GM18909 (cell line): Measurements from ENCODE around the gene SEMA5A.

Experiments used
- ATAC-seq: cut with Tn5 transposase; IDR thresholded peaks from one replicate; pipeline ENCODE4 v1.9.1; 2021; ENCODE audit warnings: mild to moderate bottlenecking; ENCODE audit not compliant: unreplicated experiment, poor library complexity

Gene SEMA5A

GRCh38 chr5:9453480-9454011 lies 92.3 kb downstream of the SEMA5A start:
- no peak for ATAC-seq

GRCh38 chr5:9452181-9452580 lies 93.7 kb downstream of the SEMA5A start:
- ATAC-seq, result no peak

- no peak for ATAC-seq
Measured at GRCh38 chr5:9451037-9451436, 94.8 kb downstream of the SEMA5A start.

- ATAC-seq, result no peak
Measured at GRCh38 chr5:9447691-9448090, 98.2 kb downstream of the SEMA5A start.

GRCh38 chr5:9445826-9446388 lies 100.0 kb downstream of the SEMA5A start:
- no peak for ATAC-seq

- ATAC-seq, result no peak
Measured at GRCh38 chr5:9444346-9444745, 101.5 kb downstream of the SEMA5A start.

- ATAC-seq, result no peak
Measured at GRCh38 chr5:9441610-9442009, 104.3 kb downstream of the SEMA5A start.

GRCh38 chr5:9440517-9440916 lies 105.4 kb downstream of the SEMA5A start:
- no peak for ATAC-seq

GRCh38 chr5:9439531-9440292 lies 106.2 kb downstream of the SEMA5A start:
- ATAC-seq, result no peak

GRCh38 chr5:9438596-9439354 lies 107.1 kb downstream of the SEMA5A start:
- ATAC-seq, result no peak

- no peak for ATAC-seq
Measured at GRCh38 chr5:9437741-9438240, 108.1 kb downstream of the SEMA5A start.

GRCh38 chr5:9431496-9432258 lies 114.2 kb downstream of the SEMA5A start:
- ATAC-seq, result no peak

GRCh38 chr5:9431151-9431495 lies 114.8 kb downstream of the SEMA5A start:
- no peak for ATAC-seq

- ATAC-seq, result no peak
Measured at GRCh38 chr5:9430306-9430705, 115.6 kb downstream of the SEMA5A start.

GRCh38 chr5:9429691-9430215 lies 116.1 kb downstream of the SEMA5A start:
- no peak for ATAC-seq

- ATAC-seq, result no peak
Measured at GRCh38 chr5:9428272-9428671, 117.6 kb downstream of the SEMA5A start.

GRCh38 chr5:9425710-9426109 lies 120.2 kb downstream of the SEMA5A start:
- ATAC-seq, result no peak

GRCh38 chr5:9423571-9423970 lies 122.3 kb downstream of the SEMA5A start:
- ATAC-seq, result no peak

- no peak for ATAC-seq
Measured at GRCh38 chr5:9421884-9422283, 124.0 kb downstream of the SEMA5A start.

GRCh38 chr5:9419794-9420193 lies 126.1 kb downstream of the SEMA5A start:
- ATAC-seq, result no peak
